ENCODE data around the gene EARS2. TPM values are rescaled to one million over a fixed set of nuclear protein-coding genes. Genes with fewer than 3 reads are reported as not detected.

Gene EARS2
- total RNA-seq, 1 experiment from 2014 or later: 50.1 TPM

- H2BK120ac ChIP-seq (ENCODE audit: low read depth, low read length, poor library complexity, severe bottlenecking): no peak overlapping the region
- peaks cover 5 to 61% (median 46%) of the 10 kb centered on the region in 3 experiments; a peak in 6 of 7 replicates for H3K36me3 Mint-ChIP-seq (ENCODE audit: insufficient read depth in 1 of 3, low read depth in 3 of 3)
- no peaks in the 10 kb centered on the region for H3K4me1 ChIP-seq (ENCODE audit: insufficient read depth, low read length)
- H3K4me2 ChIP-seq (ENCODE audit: insufficient read depth, insufficient read length, low read length): no peak overlapping the region
- H3K27me3 ChIP-seq (ENCODE audit: insufficient read depth, low read length): no peaks in the 10 kb centered on the region
- H3K23ac ChIP-seq (ENCODE audit: insufficient read length, low read depth, low read length): no peak overlapping the region
- no peaks in the 10 kb centered on the region for H3K23me2 ChIP-seq (ENCODE audit: insufficient read length, low read depth, low read length, poor library complexity, severe bottlenecking)
- no peak overlapping the region for H2BK12ac ChIP-seq (ENCODE audit: insufficient read length, low read depth, low read length)
- no peak overlapping the region for H4K8ac ChIP-seq (replicated peaks; ENCODE audit: insufficient read length, low read depth, low read length)
- H3K9me3 ChIP-seq (ENCODE audit: control insufficient read depth, low read depth, low read length): no peaks in the 10 kb centered on the region
- H2AK5ac ChIP-seq (ENCODE audit: insufficient read length, low read length): no peak overlapping the region
- no peaks in the 10 kb centered on the region for H3K79me2 ChIP-seq (ENCODE audit: insufficient read depth, low read length)
- H3K9me3 Mint-ChIP-seq: no peaks in the 10 kb centered on the region
- H3K4me3 Mint-ChIP-seq: no peak overlapping the region
- H3T11ph ChIP-seq (ENCODE audit: low read length): no peak overlapping the region
- DNase-seq: no peak
- no peak overlapping the region for H2AFZ ChIP-seq (ENCODE audit: low read length)
- WGBS (ENCODE audit: extremely low coverage, insufficient read length, low lambda C conversion rate): no CpG with 5 or more reads among the region's 2 CpGs
- no peaks in the 10 kb centered on the region for H3K79me1 ChIP-seq (ENCODE audit: insufficient read depth, low read depth, low read length, poor library complexity, severe bottlenecking)
- no peak overlapping the region for H2BK20ac ChIP-seq (ENCODE audit: low read depth, low read length, poor library complexity, severe bottlenecking)
- no peak overlapping the region for H2BK15ac ChIP-seq (ENCODE audit: low read depth, low read length)
- no peak overlapping the region for H4K91ac ChIP-seq (ENCODE audit: insufficient read length, low read depth, low read length)
- H4K20me1 ChIP-seq (ENCODE audit: control insufficient read depth, insufficient read depth, insufficient read length): no peaks in the 10 kb centered on the region
- TF ChIP-seq CTCF (conservative IDR thresholded peaks at IDR 0.05): no peak
- no peak overlapping the region for H3K18ac ChIP-seq (ENCODE audit: insufficient read length, low read depth, low read length)
- H3K27ac ChIP-seq (ENCODE audit: insufficient read length, low read depth, low read length): peak overlapping the region; percentile 30
- H3K27me3 Mint-ChIP-seq (ENCODE audit: low read depth): no peaks in the 10 kb centered on the region; the same call in 1 of the 2 replicates
- no peak overlapping the region for H3K9ac ChIP-seq (ENCODE audit: extremely low read depth, insufficient read length, low read length)
- H3K4ac ChIP-seq (ENCODE audit: low read depth, low read length): no peak overlapping the region
- no peaks in the 10 kb centered on the region for H3K4me1 Mint-ChIP-seq
- no peak overlapping the region for H2BK5ac ChIP-seq (ENCODE audit: insufficient read length, low read length)
- H3K27ac Mint-ChIP-seq: peak overlapping the region in 2 of 3 experiments; percentile 12 to 13; a peak in 1 of 7 replicates
- H3K14ac ChIP-seq (ENCODE audit: insufficient read depth, low read length): no peak overlapping the region
- H3K56ac ChIP-seq (ENCODE audit: insufficient read length, low read depth, low read length): no peak overlapping the region
- H4K5ac ChIP-seq (ENCODE audit: insufficient read length, low read depth, low read length): no peak overlapping the region
Observed at GRCh38 chr16:23577493-23577892, 20.3 kb upstream of the EARS2 start.

All from H9 (cell line).